SKM-1 treated with dmso at 0.1 percent for 144 hours (cell line): Measurements from ENCODE around the gene CACFD1.
A peak's percentile ranks its signal among the peaks of the same experiment; 100 is the strongest.
"Not testable (repeated sequence)": the region's sequence is repeated elsewhere in the genome, so short reads cannot be mapped to it uniquely, and the experiment has no call there.

ENCODE experiments used
- DNase-seq: peaks from one replicate; lab custom pipeline; 2025; ENCODE audit not compliant: unreplicated experiment; lab: John Stamatoyannopoulos, UW

CACFD1 gene

DNA sequence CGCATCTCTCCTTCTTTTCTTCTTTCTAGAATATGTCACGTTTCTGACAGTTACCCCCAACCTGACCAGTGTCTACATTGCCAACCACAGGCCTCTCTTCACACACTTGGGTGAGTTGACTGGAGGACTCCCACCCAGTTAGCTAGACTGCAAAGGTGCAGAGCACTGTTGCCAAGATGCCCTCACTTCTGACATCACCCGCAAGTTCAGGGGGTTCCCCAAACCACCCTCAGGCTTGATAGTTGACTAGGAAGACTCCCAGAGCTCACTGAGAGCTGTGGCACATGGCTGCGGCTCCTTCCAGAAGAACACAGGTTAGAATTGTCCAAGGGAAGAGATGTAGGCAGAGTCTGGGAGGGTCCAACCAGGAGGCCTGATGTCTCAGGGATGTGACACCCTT lies 20.4 kb upstream of the CACFD1 start:
- no peak for DNase-seq

DNA sequence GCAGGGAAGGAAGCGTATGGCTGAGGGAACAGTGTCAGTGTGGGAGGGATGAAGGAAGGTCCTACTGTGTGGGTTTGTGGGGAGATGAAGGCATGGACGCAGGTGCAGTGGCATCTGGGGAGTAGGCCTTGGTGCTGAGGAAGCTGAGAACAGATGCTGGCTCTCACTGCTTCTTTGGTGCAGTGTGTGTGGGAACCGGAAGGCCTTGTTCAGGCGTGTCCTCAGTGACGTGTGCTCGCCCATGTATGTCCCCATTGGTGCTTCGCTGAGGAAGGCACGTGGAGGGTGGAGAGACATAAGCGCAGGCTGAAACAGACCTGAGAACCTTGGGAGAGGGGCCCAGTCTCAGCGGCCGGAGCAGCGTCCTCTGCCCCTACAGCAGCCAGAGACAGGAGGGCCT lies 18.9 kb upstream of the CACFD1 start:
- no peak for DNase-seq

DNA sequence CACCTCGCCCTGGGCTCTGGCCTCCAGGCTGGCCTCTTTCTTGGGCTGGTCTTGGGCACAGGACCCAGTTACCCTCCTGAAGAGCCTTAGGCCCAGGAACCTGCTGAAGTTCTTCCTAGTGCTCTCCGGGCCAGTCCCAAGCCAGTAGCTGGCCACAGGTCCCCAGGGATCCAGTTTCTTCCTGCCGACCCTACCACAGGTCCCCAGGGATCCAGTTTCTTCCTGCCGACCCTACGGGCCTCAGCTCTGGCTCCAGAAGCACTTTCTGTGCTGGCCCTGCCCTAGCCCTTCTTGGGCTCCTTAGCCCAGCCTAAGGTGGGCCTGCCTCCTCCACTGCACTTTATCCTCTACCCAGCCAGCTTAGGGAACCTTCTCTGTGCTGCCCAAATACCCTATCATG lies 18.2 kb upstream of the CACFD1 start:
- no peak for DNase-seq

GRCh38 chr9:133443248-133443647 lies 16.5 kb upstream of the CACFD1 start:
- DNase-seq = no peak

DNA sequence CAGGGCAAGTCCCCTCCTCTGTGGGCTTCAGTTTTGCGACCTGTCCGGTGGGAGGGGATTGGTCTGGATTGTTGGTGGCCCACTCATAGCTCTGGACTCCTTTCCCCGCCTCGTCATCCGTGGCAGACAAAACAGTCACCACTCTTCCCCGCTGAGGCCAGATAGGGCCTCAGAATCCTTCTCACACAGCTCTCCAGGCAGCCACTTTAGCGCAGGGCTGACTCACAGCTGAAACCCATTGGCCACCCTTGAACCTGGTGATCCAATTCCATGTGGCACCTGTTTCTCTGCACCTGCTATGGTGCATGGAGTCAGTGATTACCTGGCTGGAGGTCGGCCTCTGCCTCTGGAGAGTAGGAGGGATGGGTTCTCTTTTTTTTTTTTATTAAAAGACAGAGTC lies 15.8 kb upstream of the CACFD1 start:
- DNase-seq = no peak

GRCh38 chr9:133445293-133445969 lies 14.3 kb upstream of the CACFD1 start:
- no peak for DNase-seq

- no peak for DNase-seq
These were observed 11.2 kb upstream of the CACFD1 start for GRCh38 chr9:133448487-133448972.

DNA sequence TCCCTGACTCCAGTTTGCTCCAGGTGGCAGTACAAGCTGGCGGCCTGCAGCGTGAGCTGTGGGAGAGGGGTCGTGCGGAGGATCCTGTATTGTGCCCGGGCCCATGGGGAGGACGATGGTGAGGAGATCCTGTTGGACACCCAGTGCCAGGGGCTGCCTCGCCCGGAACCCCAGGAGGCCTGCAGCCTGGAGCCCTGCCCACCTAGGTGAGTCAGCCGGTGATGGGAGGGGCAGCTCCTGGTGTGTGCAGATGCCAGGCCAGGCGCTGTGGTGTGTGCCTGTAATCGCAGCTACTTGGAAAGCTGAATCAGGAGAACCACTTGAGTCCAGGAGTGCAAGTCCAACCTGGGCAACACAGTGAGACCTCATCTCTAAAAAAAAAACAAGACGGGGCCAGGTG lies 10.0 kb upstream of the CACFD1 start:
- DNase-seq = no peak

GRCh38 chr9:133451865-133452264 lies 7.9 kb upstream of the CACFD1 start:
- not testable (repeated sequence) for DNase-seq

- DNase-seq = no peak
These were observed 7.2 kb upstream of the CACFD1 start for GRCh38 chr9:133452562-133452961.

DNA sequence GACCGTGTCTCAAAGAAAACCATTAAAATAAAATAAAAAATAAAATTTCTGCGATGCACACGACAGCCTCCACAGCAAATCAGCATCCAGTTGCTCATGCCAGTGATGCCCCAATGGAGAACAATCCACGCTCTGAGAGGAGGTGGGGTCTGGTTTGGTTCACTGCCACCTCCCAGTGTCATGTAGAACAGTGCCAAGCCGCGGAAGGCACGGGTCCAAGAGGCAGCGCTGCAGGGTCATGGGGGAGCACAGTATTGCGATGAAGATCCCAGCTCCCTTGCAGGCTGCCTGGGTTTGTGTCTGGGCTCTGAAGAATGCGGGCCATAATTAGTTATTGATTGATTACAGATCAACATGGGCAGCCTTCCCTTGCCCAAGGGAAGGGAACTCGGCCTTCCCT lies 6.1 kb upstream of the CACFD1 start:
- DNase-seq = no peak

- DNase-seq = no peak
These were observed 5.5 kb upstream of the CACFD1 start for GRCh38 chr9:133454325-133454724.

DNA sequence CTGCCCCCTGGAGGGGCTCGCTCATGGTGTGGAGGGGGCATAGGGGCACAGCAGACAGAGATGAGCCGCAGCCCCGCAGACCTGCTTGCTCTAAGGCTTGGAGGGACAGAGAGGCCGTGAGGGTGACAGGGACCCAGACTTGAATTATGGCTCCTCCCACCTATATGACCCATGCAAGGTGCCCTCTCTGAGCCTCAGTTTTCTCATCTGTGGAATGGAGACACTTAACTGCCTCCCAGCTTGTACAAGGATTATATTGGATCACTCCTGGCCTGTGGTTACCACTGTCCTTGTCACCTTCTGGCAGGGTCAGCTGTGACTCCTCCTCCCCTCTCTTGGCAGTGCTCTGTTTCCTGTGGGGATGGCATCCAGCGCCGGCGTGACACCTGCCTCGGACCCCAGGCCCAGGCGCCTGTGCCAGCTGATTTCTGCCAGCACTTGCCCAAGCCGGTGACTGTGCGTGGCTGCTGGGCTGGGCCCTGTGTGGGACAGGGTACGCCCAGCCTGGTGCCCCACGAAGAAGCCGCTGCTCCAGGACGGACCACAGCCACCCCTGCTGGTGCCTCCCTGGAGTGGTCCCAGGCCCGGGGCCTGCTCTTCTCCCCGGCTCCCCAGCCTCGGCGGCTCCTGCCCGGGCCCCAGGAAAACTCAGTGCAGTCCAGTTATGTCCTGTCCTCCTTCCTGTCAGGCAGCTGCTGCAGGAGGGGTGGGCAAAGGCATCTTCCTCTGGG lies 4.7 kb upstream of the CACFD1 start:
- no peak for DNase-seq

- DNase-seq = no peak
These were observed 3.8 kb upstream of the CACFD1 start for GRCh38 chr9:133455936-133456335.

DNA sequence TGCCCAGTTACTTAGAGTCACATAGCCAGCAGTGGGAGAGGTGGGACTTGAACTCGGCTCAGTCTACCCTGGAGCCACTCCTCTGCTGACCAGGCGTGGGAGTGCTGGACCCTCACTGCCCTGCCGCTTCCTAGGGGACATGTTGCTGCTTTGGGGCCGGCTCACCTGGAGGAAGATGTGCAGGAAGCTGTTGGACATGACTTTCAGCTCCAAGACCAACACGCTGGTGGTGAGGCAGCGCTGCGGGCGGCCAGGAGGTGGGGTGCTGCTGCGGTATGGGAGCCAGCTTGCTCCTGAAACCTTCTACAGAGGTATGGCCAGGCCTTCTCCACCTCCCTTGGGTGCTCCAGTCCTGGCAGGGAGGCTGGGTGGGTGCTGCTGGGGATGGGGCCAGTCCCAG lies 3.4 kb upstream of the CACFD1 start:
- DNase-seq = no peak

DNA sequence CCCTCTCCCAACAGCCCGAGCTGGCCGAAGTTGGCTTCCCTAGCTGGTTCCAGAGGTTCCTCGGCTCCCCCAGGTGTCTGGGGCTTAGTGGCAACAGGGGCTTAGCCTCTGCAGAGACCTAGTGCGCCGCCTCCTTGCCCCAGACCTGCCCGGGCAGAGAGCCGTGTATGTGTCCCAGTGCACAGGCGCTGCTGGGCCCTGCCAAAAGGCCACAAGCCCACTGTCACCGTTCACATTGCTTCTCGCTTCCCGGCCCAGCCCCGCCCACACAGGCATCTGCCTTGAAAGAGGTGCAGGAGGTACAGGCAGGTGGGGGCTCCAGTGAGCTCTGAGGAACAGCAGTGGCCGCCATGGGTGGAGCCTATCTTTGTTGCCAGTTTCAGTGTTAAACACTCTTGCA lies 2.5 kb upstream of the CACFD1 start:
- no peak for DNase-seq

DNA sequence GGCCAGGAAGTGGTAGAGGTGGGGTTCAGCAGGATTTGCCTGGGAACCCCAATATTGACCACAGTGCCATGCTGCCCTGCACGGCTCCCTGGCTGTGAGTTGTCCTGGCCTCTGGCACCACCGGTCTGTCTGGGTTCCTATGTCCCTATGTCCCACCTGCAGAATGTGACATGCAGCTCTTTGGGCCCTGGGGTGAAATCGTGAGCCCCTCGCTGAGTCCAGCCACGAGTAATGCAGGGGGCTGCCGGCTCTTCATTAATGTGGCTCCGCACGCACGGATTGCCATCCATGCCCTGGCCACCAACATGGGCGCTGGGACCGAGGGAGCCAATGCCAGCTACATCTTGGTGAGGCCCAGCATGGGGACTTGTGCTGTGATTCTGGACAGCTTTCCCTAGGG lies 2.0 kb upstream of the CACFD1 start:
- DNase-seq = no peak

DNA sequence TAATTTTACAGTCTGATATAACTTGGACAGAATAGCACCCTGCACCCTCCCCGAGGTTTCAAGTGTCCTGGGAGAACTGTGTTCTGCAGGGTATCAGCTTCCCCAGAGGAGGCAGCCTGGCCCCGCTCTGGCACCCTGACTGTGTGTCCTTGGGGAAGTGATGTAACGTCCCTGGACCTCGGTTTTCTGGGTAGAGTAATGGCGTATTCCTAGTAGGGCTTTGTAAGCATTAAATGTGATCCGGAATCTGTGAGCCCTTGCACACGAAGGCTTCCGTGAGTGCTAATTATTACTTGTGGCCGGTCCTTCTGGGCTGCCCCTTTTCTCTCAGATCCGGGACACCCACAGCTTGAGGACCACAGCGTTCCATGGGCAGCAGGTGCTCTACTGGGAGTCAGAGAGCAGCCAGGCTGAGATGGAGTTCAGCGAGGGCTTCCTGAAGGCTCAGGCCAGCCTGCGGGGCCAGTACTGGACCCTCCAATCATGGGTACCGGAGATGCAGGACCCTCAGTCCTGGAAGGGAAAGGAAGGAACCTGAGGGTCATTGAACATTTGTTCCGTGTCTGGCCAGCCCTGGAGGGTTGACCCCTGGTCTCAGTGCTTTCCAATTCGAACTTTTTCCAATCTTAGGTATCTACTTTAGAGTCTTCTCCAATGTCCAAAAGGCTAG lies 1.0 kb upstream of the CACFD1 start:
- DNase-seq = peak; percentile 46

- no peak for DNase-seq
These were observed 812 bp downstream of the CACFD1 start for GRCh38 chr9:133460405-133461175.

GRCh38 chr9:133461975-133462374 lies 2.2 kb downstream of the CACFD1 start:
- DNase-seq = no peak

- no peak for DNase-seq
These were observed 3.6 kb downstream of the CACFD1 start for GRCh38 chr9:133463234-133463863.
